ENCODE results near the gene PTPRE.
A peak's percentile ranks its signal among the peaks of the same experiment; 100 is the strongest.

DNA sequence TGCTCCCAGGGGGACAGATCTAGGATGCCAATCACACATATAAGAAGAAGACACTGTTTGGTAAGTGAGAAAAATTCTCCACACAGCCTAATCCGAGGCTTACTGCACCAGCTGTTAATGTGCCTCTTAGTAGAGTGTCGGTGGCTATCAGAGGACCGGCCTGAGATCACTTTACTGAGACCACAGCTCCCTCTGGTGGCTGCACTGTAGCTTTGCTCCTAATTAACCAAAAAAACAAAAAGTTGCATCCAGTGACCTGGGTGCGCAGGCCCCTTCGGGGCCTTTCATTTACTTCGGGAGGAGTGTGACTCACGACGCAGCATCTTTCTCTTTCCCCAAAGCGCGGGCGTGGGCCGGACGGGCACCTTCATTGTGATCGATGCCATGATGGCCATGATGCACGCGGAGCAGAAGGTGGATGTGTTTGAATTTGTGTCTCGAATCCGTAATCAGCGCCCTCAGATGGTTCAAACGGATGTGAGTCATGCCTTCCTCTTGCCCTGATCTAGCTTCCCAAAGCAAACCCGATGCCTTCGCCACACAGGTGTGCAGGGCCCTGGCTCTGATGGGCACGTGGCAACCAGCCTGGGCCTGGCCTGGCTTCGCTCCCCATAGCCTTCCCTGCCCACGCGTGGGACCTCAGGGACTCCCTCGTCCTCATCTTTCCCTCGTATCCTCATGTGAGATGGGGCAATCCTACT lies 162.6 kb downstream of the PTPRE start:
- TF ChIP-seq POLR2A (IDR thresholded peaks at IDR 0.05; ENCODE audit: extremely low read depth, insufficient read length) (no peak), CTCF (IDR thresholded peaks at IDR 0.05; ENCODE audit: low read depth, low read length) (peak; percentile 72), MYC (IDR thresholded peaks at IDR 0.05; ENCODE audit: low read depth, low read length) (no peak), MAX (IDR thresholded peaks at IDR 0.05; ENCODE audit: low read depth, low read length) (no peak)
